ENCODE data around the gene FAM174C. TPM values are rescaled to one million over a fixed set of nuclear protein-coding genes. Genes with fewer than 3 reads are reported as not detected.
A peak's percentile ranks its signal among the peaks of the same experiment; 100 is the strongest.

FAM174C gene
- total and polyA plus RNA-seq, 8 donors: 6.2 to 240 (median 78.1) TPM

GRCh38 chr19:1237027-1237659 is 38.2 kb upstream of the FAM174C start:
- H3K4me1 ChIP-seq: peaks cover 47 to 78% (median 73%) of the 10 kb centered on the region in 4 donors
- H3K4me3 ChIP-seq: peak overlapping the region; percentile 42 to 66 (median 56)
- H3K27ac ChIP-seq: peak overlapping the region in 2 of 5 donors; percentile 27 to 100
- DNase-seq: peak in 1 of 2 donors; percentile 78
- H3K27me3 ChIP-seq: peaks cover 0 to 33% (median 11%) of the 10 kb centered on the region in 3 donors
- no peak for TF ChIP-seq EP300 (IDR thresholded peaks at IDR 0.05)
- no peak for TF ChIP-seq POLR2AphosphoS5 (IDR thresholded peaks at IDR 0.05)
- TF ChIP-seq, protein P1, sequence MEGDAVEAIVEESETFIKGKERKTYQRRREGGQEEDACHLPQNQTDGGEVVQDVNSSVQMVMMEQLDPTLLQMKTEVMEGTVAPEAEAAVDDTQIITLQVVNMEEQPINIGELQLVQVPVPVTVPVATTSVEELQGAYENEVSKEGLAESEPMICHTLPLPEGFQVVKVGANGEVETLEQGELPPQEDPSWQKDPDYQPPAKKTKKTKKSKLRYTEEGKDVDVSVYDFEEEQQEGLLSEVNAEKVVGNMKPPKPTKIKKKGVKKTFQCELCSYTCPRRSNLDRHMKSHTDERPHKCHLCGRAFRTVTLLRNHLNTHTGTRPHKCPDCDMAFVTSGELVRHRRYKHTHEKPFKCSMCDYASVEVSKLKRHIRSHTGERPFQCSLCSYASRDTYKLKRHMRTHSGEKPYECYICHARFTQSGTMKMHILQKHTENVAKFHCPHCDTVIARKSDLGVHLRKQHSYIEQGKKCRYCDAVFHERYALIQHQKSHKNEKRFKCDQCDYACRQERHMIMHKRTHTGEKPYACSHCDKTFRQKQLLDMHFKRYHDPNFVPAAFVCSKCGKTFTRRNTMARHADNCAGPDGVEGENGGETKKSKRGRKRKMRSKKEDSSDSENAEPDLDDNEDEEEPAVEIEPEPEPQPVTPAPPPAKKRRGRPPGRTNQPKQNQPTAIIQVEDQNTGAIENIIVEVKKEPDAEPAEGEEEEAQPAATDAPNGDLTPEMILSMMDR (IDR thresholded peaks at IDR 0.05): no peak
- TF ChIP-seq POLR2A (IDR thresholded peaks at IDR 0.05): no peak
- WGBS, 5 donors: 0 to 1% (median 1%) methylated on average over 17 to 60 of the region's 60 CpGs
- intact Hi-C loops (cut with DNase I; ENCODE audit: low total_unique reads): no loop called here
- H3K9me3 ChIP-seq: no peaks in the 10 kb centered on the region
- peaks cover 0 to 6% (median 0%) of the 10 kb centered on the region in 4 donors for H3K36me3 ChIP-seq

DNA sequence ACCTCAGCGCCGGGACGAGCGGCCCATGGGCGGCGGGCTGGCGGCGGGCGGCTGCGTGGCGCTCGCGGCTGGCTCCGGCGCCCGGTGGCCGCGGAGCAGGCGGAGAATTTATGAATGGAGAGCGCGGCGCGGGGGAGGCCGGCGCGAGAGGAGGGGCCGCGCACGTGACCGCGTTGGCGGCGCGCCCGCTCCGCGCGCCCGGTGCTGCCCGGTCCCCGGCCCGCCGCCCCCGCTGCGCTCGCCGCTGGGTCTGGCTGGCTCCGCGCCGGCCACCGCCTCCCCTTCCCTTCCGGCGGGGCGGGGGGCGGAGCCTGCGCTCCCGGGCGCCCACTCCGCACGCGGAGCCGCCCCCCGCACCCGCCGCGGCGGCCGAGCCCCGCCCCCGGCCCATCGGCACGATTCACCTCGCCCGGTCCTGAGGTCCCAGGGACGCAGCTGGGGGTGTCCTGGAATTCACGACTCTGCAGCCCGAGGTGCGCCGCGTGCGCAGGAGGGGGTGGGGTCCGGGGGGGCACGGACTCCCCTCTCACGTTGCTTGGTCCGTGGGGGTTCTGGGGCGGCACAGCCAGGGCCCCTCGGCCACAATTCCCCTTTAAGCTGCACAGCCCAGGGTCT is 37.5 kb upstream of the FAM174C start, which contains the start of gene CBARP:
Gene CBARP (minus strand): TSS at position 252 of the 615 bp plus-strand sequence. CDS start 1,905 bp downstream, outside the sequence.
- Histone ChIP-seq H3K27me3 (peaks cover 0 to 33% (median 11%) of the 10 kb centered on the region in 3 donors), H3K4me3 (peak within 1 kb of the TSS; percentile 42 to 66 (median 56)), H3K27ac (peak within 1 kb of the TSS in 4 of 5 donors; percentile 29 to 100 (median 95)), H3K4me1 (peaks cover 47 to 78% (median 73%) of the 10 kb centered on the region in 4 donors), H3K9me3 (no peaks in the 10 kb centered on the region), H3K36me3 (peaks cover 0 to 6% (median 0%) of the 10 kb centered on the region in 4 donors)
- TF ChIP-seq EP300 (IDR thresholded peaks at IDR 0.05) (no peak), POLR2AphosphoS5 (IDR thresholded peaks at IDR 0.05) (no peak), POLR2A (IDR thresholded peaks at IDR 0.05) (no peak)
- TF ChIP-seq, protein P1 (IDR thresholded peaks at IDR 0.05): no peak
- 0 to 3% (median 1%) methylated on average over 12 to 86 of the region's 87 CpGs for WGBS, 5 donors
- intact Hi-C loops (cut with DNase I; ENCODE audit: low total_unique reads): no loop called here
- peak in 1 of 2 donors; percentile 84 for DNase-seq

DNA sequence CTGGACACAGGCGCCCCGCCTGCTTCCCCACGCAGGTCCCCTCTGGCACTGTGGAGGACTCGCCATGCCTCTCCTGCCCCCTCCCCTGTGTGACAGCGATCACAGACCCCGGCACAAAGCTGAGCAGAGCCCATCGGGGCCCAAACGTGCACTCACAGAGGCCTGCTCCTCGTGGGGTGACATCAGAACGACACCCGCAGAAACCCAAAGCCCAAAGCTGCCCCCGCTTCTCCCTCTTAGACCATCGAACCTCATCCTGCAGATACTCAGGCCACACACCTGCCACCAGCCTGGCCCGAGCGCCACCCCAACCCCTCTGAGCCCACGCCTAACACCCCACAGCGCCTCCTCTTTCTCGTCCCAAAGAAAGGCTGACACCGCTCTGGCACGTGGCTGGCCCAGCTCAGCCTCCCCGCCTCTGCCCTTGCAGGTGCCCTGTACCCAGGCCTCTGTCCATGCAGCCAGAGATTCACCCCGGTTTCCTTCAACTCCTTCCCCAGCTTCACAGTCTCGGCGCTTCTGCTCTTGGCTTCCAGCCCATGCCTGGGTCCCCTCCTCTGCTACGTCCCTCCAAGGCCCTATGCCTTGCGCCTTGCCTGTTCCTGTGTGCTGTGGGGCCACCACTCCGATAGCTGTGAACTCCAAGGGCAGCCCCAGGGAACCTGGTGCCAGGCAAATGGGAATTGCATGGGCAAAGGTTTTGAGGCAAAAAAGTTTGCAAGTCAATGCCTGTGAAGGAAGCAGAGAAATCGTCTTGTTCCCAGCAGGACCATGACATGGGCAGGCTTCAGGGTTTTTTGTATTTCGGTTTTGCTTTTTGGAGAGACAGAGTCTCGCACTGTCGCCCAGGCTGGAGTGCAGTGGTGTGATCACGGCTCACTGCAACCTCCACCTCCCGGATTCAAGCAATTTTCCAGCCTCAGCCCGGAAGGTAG is 36.7 kb upstream of the FAM174C start:
- WGBS, 5 donors: 57 to 62% (median 61%) methylated on average over 33 to 34 of the region's 34 CpGs
- DNase-seq: no peak
- peak overlapping the region; percentile 42 to 66 (median 56) for H3K4me3 ChIP-seq
- H3K36me3 ChIP-seq: peaks cover 0 to 6% (median 0%) of the 10 kb centered on the region in 4 donors
- peaks cover 47 to 78% (median 73%) of the 10 kb centered on the region in 4 donors for H3K4me1 ChIP-seq
- intact Hi-C loops (cut with DNase I; ENCODE audit: low total_unique reads): no loop called here
- TF ChIP-seq EP300 (IDR thresholded peaks at IDR 0.05): no peak
- TF ChIP-seq, protein P1 (IDR thresholded peaks at IDR 0.05): no peak
- TF ChIP-seq POLR2A (IDR thresholded peaks at IDR 0.05): no peak
- no peak for TF ChIP-seq POLR2AphosphoS5 (IDR thresholded peaks at IDR 0.05)
- peaks cover 0 to 33% (median 11%) of the 10 kb centered on the region in 3 donors for H3K27me3 ChIP-seq
- H3K9me3 ChIP-seq: no peaks in the 10 kb centered on the region
- H3K27ac ChIP-seq: peak overlapping the region; percentile 7 to 100 (median 90)

DNA sequence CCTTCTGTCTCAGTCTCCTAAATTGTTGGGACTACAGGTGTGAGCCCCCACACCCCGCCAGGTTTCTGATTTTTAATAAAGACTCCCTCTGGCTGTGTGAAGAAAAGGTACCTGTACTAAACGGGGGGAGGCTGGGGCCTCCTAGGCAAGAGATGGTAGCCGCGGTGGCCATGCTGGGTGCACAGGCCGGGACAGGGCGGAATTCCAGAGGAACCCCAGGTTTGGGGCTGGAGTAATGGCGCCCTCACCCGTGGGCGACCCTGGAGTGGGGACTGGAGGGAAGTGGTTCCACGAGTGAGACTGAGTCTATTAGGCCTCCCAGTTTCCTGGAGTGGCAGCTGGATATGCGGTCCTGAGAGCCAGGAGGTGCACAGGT is 35.9 kb upstream of the FAM174C start:
- TF ChIP-seq POLR2AphosphoS5 (IDR thresholded peaks at IDR 0.05) (no peak), POLR2A (IDR thresholded peaks at IDR 0.05) (no peak), EP300 (IDR thresholded peaks at IDR 0.05) (no peak)
- TF ChIP-seq, protein P1 (IDR thresholded peaks at IDR 0.05): no peak
- Histone ChIP-seq H3K4me3 (no peak overlapping the region), H3K36me3 (peaks cover 0 to 11% (median 0%) of the 10 kb centered on the region in 4 donors), H3K27ac (peak overlapping the region; percentile 75 to 100 (median 90)), H3K27me3 (peaks cover 0 to 33% (median 11%) of the 10 kb centered on the region in 3 donors), H3K9me3 (no peaks in the 10 kb centered on the region), H3K4me1 (peaks cover 54 to 80% (median 77%) of the 10 kb centered on the region in 4 donors)
- 71 to 82% (median 75%) methylated on average over 10 to 11 of the region's 11 CpGs for WGBS, 5 donors
- intact Hi-C loops (cut with DNase I; ENCODE audit: low total_unique reads): no loop called here
- DNase-seq: no peak
